ENCODE results near the gene DDX3Y.

Gene DDX3Y

DNA sequence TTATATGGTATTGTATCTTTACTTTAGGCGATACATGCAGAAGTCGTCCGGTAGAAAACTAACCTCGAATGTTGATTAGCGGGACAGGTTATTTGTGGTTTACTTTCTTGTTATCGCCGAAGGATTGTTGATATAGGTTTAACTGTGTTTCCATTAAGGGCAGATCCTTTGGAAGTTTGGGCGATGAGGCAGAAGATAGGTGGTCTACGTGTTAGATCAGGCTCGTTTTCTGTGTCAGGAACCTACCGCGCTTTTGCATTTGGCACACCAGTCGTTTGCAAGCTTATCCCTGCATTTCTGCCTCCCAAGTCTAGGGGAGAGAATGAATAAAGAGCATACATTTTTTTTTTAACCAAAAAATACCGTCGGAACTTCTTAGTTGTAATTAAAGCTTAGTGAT lies 1.2 kb downstream of the DDX3Y start:
- DNase-seq (ENCODE audit: low spot score): no peak
- TF ChIP-seq, protein P1, sequence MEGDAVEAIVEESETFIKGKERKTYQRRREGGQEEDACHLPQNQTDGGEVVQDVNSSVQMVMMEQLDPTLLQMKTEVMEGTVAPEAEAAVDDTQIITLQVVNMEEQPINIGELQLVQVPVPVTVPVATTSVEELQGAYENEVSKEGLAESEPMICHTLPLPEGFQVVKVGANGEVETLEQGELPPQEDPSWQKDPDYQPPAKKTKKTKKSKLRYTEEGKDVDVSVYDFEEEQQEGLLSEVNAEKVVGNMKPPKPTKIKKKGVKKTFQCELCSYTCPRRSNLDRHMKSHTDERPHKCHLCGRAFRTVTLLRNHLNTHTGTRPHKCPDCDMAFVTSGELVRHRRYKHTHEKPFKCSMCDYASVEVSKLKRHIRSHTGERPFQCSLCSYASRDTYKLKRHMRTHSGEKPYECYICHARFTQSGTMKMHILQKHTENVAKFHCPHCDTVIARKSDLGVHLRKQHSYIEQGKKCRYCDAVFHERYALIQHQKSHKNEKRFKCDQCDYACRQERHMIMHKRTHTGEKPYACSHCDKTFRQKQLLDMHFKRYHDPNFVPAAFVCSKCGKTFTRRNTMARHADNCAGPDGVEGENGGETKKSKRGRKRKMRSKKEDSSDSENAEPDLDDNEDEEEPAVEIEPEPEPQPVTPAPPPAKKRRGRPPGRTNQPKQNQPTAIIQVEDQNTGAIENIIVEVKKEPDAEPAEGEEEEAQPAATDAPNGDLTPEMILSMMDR (IDR thresholded peaks at IDR 0.05; ENCODE audit: borderline replicate concordance, control extremely low read depth, extremely low read depth, insufficient read depth, missing control alignments): no peak
- in situ Hi-C loops (cut with MboI; ENCODE audit: low sequenced_read_pairs, unreplicated experiment): no loop called here

DNA sequence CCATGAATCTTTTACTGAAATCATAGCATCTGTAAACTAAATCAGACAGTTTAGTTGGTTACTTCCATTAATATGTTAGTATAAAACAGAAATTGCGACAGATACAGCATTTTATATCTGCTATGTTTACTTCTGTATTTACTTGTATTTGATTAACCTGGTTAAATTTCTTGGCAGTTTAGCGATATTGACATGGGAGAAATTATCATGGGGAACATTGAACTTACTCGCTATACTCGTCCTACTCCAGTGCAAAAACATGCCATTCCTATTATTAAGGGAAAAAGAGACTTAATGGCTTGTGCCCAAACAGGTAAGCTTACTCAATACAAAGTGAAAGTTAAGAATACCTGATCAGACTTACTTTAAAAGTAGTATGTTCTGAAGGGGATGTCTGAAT lies 8.9 kb downstream of the DDX3Y start:
- DNase-seq (ENCODE audit: low spot score): no peak
- TF ChIP-seq, protein P1 (IDR thresholded peaks at IDR 0.05; ENCODE audit: borderline replicate concordance, control extremely low read depth, extremely low read depth, insufficient read depth, missing control alignments): no peak
- in situ Hi-C loops (cut with MboI; ENCODE audit: low sequenced_read_pairs, unreplicated experiment): no loop called here

DNA sequence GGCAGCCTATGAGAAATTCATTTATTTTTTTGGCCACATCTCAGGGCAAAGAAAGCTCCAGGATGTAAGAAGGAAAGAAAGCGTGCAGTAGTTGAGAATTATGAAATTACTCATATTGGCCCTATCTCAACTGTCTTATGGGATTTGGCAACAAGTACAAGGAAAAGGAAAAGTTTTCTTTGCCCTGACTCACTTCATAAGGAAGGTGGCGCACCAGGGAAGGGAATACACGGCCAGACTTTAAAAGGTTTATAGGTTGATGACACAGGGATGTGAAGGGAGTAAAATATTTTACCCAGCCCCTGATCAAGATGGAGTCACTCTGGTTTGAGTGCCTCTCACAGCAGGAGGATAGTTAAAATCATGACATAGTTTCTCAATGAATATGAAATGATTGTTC lies 23.4 kb downstream of the DDX3Y start:
- TF ChIP-seq, protein P1 (IDR thresholded peaks at IDR 0.05; ENCODE audit: borderline replicate concordance, control extremely low read depth, extremely low read depth, insufficient read depth, missing control alignments): no peak
- in situ Hi-C loops (cut with MboI; ENCODE audit: low sequenced_read_pairs, unreplicated experiment): no loop called here
- no peak for DNase-seq (ENCODE audit: low spot score)

DNA sequence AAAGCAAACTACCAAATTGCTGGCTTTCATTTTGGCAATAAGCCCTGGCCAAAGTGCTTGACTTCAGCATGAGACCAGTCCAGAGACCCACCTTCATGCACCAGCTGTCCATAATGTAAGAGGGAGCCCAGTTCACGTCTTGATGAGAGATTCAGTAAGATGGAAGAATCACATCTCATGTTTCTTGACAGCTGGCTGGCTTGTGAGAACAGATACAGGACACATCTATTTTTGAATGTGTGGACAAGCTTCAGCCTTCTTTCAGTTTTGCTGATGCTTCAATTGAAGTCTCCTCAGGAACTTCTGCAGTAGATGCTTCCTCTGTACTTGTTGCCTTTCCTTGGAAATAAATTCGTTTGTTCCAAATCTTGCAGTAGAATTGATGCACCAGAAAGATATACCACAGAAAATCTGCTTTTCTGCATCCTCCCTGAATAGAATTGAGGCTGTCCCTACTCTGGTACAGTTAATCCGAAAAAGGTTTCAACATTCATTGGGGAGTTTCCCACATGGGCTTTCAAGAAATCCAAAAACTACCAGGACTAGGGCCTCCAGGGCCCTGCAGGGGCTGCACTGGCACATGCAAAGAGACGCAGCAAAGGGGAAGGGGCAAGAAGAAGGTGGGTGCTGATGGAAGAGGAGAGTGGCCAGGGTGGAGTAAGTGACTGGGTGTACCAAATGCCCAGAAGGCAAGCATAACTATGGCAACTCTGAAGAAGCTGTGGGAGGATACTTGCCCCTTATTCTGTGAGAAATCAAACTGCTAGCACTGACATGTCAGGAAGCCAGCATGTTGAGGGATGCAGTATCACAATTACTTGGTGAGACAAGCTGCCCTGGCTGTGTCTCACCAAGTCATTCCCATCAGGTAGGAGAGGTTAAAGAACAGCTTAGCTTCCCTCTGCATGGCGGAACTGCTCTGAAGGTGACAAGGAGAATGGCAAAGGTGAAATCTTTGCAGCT lies 37.3 kb downstream of the DDX3Y start:
- TF ChIP-seq, protein P1 (IDR thresholded peaks at IDR 0.05; ENCODE audit: borderline replicate concordance, control extremely low read depth, extremely low read depth, insufficient read depth, missing control alignments): no peak
- in situ Hi-C loops (cut with MboI; ENCODE audit: low sequenced_read_pairs, unreplicated experiment): no loop called here
- no peak for DNase-seq (ENCODE audit: low spot score)

Data from GM13976 (cell line).